KG1 (cell line): Measurements from ENCODE around the gene CIBAR2.
A peak's percentile ranks its signal among the peaks of the same experiment; 100 is the strongest.
"Not testable (repeated sequence)": the region's sequence is repeated elsewhere in the genome, so short reads cannot be mapped to it uniquely, and the experiment has no call there.

ENCODE experiments used
- DNase-seq: peaks from one replicate; lab custom pipeline; 2025; lab: John Stamatoyannopoulos, UW

CIBAR2 gene

DNA sequence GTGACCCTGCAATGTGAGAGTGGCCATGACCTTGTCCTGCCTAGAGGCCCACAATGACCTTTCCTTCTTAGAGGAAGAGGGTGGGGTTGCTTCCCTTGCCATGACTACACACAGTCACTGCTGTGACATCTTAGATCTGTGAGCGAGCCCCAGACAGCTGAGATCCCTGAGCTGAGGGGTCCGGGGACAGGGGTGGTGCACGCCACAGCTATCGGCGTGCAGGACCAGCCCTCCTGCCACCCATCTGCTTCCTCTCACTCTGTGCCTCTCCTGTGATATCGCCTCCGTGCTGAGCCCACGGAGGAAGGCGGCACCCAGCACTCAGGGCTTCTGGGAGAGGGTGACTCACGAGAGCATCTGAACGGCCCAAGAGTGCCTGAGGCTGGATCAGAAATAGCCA, 49.4 kb downstream of the CIBAR2 start:
- no peak for DNase-seq

GRCh38 chr16:85062323-85062722, 49.9 kb downstream of the CIBAR2 start:
- DNase-seq, result no peak

- no peak for DNase-seq
Observed at GRCh38 chr16:85061566-85061965, 50.7 kb downstream of the CIBAR2 start.

GRCh38 chr16:85058909-85059308, 53.4 kb downstream of the CIBAR2 start:
- no peak for DNase-seq

DNA sequence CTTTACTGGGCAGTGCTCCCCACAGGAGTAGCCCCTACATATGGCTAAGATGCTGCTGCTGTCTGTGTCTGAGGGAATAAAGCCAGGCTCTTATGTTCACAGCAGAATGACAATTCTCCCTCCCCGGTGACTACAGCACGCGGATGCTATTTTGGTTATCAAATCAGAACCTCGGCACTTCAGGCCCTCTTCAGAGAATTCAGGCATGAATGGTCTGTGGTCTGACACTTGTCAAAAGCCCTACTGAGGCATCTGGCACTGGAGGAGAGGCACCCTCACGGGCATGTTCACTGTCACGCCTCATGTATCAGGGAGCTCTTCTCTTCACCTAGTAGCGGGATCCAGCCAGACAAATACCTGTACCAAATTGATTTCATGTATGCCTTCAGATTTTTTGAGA, 54.3 kb downstream of the CIBAR2 start:
- DNase-seq, result no peak

DNA sequence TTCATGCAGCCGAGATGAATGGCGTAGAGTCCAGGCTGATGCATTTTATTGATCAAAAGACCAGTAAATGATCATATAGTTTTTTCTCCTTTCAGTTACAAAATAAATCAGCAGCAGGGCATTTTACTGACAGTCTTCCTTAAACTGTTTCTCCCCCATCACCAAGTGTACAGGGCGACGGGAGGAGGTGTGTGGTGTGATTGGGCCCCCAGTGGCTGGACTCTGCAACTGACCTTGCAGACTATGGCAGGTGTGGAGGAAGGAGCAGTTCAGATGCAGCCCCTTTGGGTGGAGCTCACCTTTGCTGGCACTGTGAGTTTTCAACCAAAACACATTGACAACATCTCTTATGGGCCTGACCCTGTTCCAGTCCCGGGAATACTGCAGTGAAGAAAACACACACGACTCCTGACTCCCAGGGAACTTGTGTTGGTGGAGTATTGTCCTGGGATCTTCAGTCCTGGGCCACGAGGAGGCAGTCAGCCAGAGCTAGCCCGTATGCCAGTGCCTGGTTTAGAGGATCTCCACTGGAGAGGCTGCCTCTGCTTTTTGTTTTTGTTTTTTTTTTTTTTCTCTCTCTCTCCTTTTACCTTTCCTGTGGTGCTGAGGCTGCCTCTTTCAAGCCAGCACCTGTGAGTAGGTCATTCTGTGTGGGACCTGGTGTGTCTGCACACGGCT, 54.9 kb downstream of the CIBAR2 start:
- no peak for DNase-seq

DNA sequence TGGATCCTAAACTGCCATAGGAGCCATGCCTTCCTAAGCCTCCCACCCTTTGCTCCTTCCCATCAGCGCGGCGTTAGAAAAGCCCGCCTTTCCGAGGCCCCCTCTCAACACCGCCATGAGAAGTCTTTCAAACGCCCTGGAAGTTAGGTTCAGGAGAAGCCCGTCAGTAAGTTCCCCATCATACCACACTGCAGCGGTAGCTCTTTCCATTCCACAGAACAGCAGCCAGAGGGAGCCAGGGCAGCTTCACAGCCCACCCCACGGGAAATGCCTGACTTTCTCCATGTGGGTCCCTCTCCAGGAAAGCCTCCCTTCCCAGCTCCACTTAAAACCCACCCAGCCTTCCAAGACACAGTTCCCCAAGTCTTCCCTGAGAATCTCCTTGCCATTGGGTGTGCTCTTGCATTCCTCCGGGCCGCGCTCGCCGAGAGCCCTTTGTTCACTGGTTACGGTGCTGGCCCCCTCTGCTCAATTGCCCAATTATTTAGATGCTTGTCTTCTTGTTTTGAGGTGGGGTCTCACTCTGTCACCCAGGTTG, 56.0 kb downstream of the CIBAR2 start:
- no peak for DNase-seq

DNA sequence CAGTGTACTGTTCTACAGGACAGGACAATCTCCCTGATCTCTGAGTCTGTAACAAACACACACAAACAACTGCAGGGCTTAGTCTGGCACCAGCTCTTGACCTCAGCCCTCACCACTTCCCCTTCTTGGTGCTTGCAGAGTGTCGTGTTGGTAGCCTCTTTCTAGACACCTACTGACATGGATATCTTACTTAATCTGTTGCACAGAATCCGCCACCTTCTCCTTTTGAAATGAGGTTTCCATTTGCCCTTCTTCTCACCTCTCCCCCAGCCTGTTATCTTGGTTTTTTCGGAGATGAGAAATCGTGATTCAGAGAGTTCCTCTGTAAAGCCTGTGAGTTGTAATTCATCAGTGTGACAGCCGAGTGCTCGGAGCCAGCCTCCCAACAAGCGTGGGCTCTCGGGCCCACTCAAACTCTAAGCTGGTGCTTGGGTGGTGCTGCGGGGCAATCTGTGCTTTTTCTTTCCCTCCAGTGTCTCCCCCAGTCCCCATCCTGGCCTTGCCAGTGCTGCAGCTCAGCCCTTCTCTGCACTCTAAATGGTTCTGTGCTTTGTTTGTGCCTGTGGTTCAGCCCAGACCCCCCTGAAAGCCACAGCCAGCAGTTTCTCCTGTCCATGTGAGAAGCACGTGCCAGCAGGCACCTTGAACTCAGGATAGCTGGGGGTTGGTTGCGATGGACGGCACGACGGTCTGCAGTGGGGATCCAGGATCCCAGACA, 56.6 kb downstream of the CIBAR2 start:
- DNase-seq, result peak; percentile 88

DNA sequence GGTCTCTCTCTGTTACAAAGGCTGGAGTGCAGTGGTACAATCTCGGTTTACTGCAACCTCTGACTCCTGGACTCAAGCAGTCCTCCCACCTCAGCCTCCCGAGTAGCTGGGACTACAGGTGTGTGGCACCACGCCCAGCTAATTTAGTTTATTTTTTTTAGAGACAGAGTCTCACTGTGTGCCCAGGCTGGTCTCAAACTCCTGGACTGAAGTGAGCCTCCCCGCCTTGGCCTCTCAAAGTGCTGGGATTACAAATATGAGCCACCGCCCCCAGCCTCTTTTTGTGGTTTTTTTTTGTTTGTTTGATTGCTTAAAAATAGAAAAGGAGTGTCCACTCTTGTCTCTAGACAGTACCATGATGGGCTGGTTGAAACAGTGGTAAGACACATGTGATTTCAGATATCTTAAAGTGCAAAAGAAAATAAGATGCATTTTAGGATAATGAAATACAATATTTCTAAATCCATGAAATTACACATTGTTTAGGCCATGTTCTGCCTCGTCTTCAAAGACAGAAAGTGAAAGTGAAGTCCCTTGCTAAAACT, 57.3 kb downstream of the CIBAR2 start:
- DNase-seq, result no peak

DNA sequence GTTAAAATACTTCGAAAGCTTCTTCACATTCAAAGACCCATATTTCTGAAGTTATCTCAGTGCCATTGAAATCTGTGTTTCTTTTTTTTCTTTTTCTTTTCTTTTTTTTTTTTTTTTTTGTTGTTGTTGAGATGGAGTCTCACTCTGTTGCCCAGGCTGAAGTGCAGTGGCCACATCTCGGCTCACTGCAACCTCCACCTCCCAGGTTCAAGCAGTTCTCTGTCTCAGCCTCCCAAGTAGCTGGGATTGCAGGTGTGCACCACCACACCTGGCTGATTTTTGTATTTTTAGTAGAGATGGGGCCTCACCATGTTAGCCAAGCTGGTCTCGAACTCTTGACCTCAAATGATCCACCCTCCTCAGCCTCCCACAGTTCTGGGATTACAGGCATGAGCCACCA, 58.0 kb downstream of the CIBAR2 start:
- DNase-seq, result not testable (repeated sequence)

- DNase-seq, result no peak
Observed at GRCh38 chr16:85052536-85052935, 59.7 kb downstream of the CIBAR2 start.

- DNase-seq, result no peak
Observed at GRCh38 chr16:85051683-85052082, 60.6 kb downstream of the CIBAR2 start.

DNA sequence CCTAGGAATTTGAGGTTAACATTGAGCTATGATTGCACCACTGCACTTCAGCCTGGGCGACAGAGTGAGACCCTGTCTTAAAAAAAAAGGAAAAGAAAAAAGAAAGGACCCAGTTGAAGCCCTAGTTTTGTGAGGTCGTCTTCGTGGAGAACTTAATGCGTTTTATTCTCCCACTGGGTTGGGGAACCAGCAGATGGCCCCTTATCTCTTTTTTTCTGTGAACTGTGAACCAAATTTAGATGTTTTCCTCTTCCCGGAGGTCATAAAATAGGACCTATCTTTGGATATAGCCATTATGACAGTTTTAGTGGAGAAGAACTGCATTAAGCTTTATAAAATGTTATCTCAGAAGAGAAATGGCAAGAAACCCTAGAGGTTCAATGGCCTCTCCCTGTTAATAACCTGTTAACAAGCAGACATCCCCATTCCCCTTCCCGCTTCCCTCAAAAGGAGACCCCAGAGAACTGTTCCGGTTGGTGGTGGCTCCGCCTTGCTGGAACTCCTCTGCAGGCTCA, 61.1 kb downstream of the CIBAR2 start:
- DNase-seq, result no peak

DNA sequence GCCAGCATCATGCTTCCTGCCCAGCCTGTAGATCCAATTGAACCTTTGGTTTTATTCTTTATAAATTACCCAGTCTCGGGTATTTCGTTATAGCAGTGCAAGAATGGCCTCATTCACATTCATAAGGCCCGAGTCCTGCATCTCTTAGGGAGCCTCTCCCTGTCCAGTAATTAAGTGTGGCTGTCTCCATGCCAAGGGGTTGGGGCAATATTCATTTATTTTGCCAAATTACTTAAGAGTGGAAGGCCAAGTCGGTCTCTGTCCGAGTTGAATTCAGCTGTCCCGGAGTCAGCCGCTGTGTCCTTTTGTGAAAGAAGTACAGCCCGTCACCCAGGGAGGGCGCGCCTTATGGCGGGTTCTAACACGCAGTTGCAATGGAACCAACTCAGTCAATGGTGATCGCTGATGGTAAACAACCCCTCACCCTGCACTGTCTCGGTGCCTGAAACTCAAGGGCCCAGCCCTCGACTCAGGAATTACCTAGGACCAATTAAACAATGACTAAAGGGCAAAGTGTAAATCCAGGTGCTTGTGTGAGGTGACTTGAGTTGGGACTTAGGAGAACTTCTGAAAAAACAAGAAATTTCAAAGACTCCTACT, 62.5 kb downstream of the CIBAR2 start:
- DNase-seq, result no peak

- no peak for DNase-seq
Observed at GRCh38 chr16:85048921-85049562, 63.2 kb downstream of the CIBAR2 start.
